ENCODE measurements around the gene GRPR. TPM values are rescaled to one million over a fixed set of nuclear protein-coding genes. Genes with fewer than 3 reads are reported as not detected.
A peak's percentile ranks its signal among the peaks of the same experiment; 100 is the strongest.

GRPR gene
- total RNA-seq, 1 experiment from 2014 or later = 28.8 TPM

- Mint-ChIP-seq H3K27ac (peak overlapping the region in 1 of 3 experiments; percentile 74; a peak in 2 of 7 replicates), H3K27me3 (ENCODE audit: low read depth) (no peaks in the 10 kb centered on the region; the same call in 1 of the 2 replicates), H3K36me3 (ENCODE audit: insufficient read depth in 1 of 3, low read depth in 3 of 3) (peaks cover 2 to 5% (median 2%) of the 10 kb centered on the region in 3 experiments; a peak in 4 of 7 replicates), H3K9me3 (peaks cover 0 to 3% of the 10 kb centered on the region in 2 experiments; a peak in 2 of 5 replicates), H3K4me3 (no peak overlapping the region), H3K4me1 (peaks cover 31 to 50% of the 10 kb centered on the region in 2 experiments)
- H3K4me1 ChIP-seq (ENCODE audit: insufficient read depth, low read length) = peaks cover 12% of the 10 kb centered on the region; the same call in 1 of the 2 replicates
- H2AFZ ChIP-seq (ENCODE audit: low read length) = no peak overlapping the region
- no peak for TF ChIP-seq CTCF (conservative IDR thresholded peaks at IDR 0.05)
- H4K91ac ChIP-seq (ENCODE audit: insufficient read length, low read depth, low read length) = no peak overlapping the region
- WGBS (ENCODE audit: extremely low coverage, insufficient read length, low lambda C conversion rate) = no CpG with 5 or more reads among the region's 6 CpGs
- no peak overlapping the region for H4K5ac ChIP-seq (ENCODE audit: insufficient read length, low read depth, low read length)
- H3T11ph ChIP-seq (ENCODE audit: low read length) = no peak overlapping the region
- H4K8ac ChIP-seq (replicated peaks; ENCODE audit: insufficient read length, low read depth, low read length) = no peak overlapping the region
- H3K56ac ChIP-seq (ENCODE audit: insufficient read length, low read depth, low read length) = no peak overlapping the region
- H2AK5ac ChIP-seq (ENCODE audit: insufficient read length, low read length) = no peak overlapping the region
- H3K9ac ChIP-seq (ENCODE audit: extremely low read depth, insufficient read length, low read length) = no peak overlapping the region
- H3K23ac ChIP-seq (ENCODE audit: insufficient read length, low read depth, low read length) = no peak overlapping the region
- H3K18ac ChIP-seq (ENCODE audit: insufficient read length, low read depth, low read length) = no peak overlapping the region
- no peak overlapping the region for H2BK120ac ChIP-seq (ENCODE audit: low read depth, low read length, poor library complexity, severe bottlenecking)
- no peak overlapping the region for H2BK12ac ChIP-seq (ENCODE audit: insufficient read length, low read depth, low read length)
- H2BK5ac ChIP-seq (ENCODE audit: insufficient read length, low read length) = no peak overlapping the region
- no peaks in the 10 kb centered on the region for H3K79me1 ChIP-seq (ENCODE audit: insufficient read depth, low read depth, low read length, poor library complexity, severe bottlenecking)
- H3K9me3 ChIP-seq (ENCODE audit: control insufficient read depth, low read depth, low read length) = no peaks in the 10 kb centered on the region
- H4K20me1 ChIP-seq (ENCODE audit: control insufficient read depth, insufficient read depth, insufficient read length) = no peaks in the 10 kb centered on the region
- H3K27ac ChIP-seq (ENCODE audit: insufficient read length, low read depth, low read length) = no peak overlapping the region
- H3K79me2 ChIP-seq (ENCODE audit: insufficient read depth, low read length) = no peaks in the 10 kb centered on the region
- H3K23me2 ChIP-seq (ENCODE audit: insufficient read length, low read depth, low read length, poor library complexity, severe bottlenecking) = no peaks in the 10 kb centered on the region
- no peak overlapping the region for H2BK20ac ChIP-seq (ENCODE audit: low read depth, low read length, poor library complexity, severe bottlenecking)
- no peak overlapping the region for H3K4ac ChIP-seq (ENCODE audit: low read depth, low read length)
- no peak for DNase-seq
- no peak overlapping the region for H3K14ac ChIP-seq (ENCODE audit: insufficient read depth, low read length)
- no peak overlapping the region for H3K4me2 ChIP-seq (ENCODE audit: insufficient read depth, insufficient read length, low read length)
- no peaks in the 10 kb centered on the region for H3K27me3 ChIP-seq (ENCODE audit: insufficient read depth, low read length)
- H2BK15ac ChIP-seq (ENCODE audit: low read depth, low read length) = no peak overlapping the region
These were observed 68.2 kb downstream of the GRPR start for GRCh38 chrX:16191605-16192004.
